Upper lobe of right lung (tissue), 1 donor: Measurements from ENCODE around the gene CYRIA. TPM values are rescaled to one million over a fixed set of nuclear protein-coding genes. Genes with fewer than 3 reads are reported as not detected.

Experiments used
- ATAC-seq: fragments of 200-7000 bp; cut with Tn5 transposase; one replicate; pipeline ENCODE4 v1.9.1; 2020; ENCODE audit warnings: mild to moderate bottlenecking, moderate library complexity
- DNase-seq: peaks from one replicate; pipeline ENCODE4 v3.0.0-alpha.2; 2020
- H3K27ac ChIP-seq: fragments of 200-600 bp; one replicate; pipeline ENCODE4 v1.8.0; 2022
- H3K27me3 ChIP-seq: fragments of 200-600 bp; one replicate; pipeline ENCODE4 v1.8.0; 2022; ENCODE audit warnings: mild to moderate bottlenecking
- H3K36me3 ChIP-seq: fragments of 200-600 bp; one replicate; pipeline ENCODE4 v1.8.0; 2022
- H3K4me1 ChIP-seq: fragments of 200-600 bp; one replicate; pipeline ENCODE4 v1.8.0; 2022
- H3K4me3 ChIP-seq: fragments of 200-600 bp; one replicate; pipeline ENCODE4 v1.8.0; 2022; ENCODE audit warnings: mild to moderate bottlenecking
- H3K9me3 ChIP-seq: fragments of 200-600 bp; one replicate; pipeline ENCODE4 v1.8.0; 2022
- intact Hi-C: fragments of 100-400 bp; cut with DNase I; formaldehyde crosslinking; loops from one replicate; pipeline ENCODE4 v1.11.0; 2022
- total RNA-seq: library from RNA; stranded (reverse); fragmentation: NEBNext Ultra II Directional; extraction: Animal tissue kit (Norgen Biotek cat#: 25700); gene quantifications from one replicate; pipeline ENCODE4 v1.2.1, GENCODE V29; 2021
- TF ChIP-seq, protein P1 (sequence below): fragments of 200-600 bp; IDR thresholded peaks from one replicate; pipeline ENCODE4 v1.8.0; 2022; ENCODE audit warnings: antibody characterized with exemption
- donor health status: DM: no; HTN: yes; CAD: no; lungs with severe emphysema.

The CYRIA gene
- total RNA-seq, 1 donor from 2014 or later, result 24.2 TPM

DNA sequence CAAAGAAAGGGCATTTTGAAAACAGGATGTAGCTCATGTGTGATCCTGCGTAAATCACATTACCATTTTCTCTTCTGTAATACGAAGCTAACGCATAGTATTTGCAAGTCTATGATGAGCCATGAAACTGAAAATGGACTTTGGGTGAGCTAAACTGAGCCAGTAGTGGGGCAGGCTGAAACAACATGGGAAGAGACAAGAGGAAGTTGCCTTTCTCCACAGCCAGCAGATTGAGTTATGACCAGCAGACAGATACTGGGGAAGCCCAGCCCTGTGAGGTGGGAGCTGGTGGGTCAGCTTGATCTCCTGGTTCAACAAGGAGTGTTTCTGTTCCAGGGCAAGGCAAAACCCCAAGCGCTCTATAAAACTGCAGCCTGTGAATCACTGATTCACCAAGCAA lies 11.8 kb downstream of the CYRIA start:
- H3K9me3 ChIP-seq, result no peaks in the 10 kb centered on the region
- H3K36me3 ChIP-seq, result no peaks in the 10 kb centered on the region
- DNase-seq (no peak), ATAC-seq (peak; percentile 46)
- H3K27ac ChIP-seq, result peak overlapping the region; percentile 81
- intact Hi-C loops, result no loop called here
- no peaks in the 10 kb centered on the region for H3K27me3 ChIP-seq
- H3K4me1 ChIP-seq, result peaks cover 86% of the 10 kb centered on the region
- TF ChIP-seq, protein P1, sequence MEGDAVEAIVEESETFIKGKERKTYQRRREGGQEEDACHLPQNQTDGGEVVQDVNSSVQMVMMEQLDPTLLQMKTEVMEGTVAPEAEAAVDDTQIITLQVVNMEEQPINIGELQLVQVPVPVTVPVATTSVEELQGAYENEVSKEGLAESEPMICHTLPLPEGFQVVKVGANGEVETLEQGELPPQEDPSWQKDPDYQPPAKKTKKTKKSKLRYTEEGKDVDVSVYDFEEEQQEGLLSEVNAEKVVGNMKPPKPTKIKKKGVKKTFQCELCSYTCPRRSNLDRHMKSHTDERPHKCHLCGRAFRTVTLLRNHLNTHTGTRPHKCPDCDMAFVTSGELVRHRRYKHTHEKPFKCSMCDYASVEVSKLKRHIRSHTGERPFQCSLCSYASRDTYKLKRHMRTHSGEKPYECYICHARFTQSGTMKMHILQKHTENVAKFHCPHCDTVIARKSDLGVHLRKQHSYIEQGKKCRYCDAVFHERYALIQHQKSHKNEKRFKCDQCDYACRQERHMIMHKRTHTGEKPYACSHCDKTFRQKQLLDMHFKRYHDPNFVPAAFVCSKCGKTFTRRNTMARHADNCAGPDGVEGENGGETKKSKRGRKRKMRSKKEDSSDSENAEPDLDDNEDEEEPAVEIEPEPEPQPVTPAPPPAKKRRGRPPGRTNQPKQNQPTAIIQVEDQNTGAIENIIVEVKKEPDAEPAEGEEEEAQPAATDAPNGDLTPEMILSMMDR, result no peak
- no peak overlapping the region for H3K4me3 ChIP-seq

DNA sequence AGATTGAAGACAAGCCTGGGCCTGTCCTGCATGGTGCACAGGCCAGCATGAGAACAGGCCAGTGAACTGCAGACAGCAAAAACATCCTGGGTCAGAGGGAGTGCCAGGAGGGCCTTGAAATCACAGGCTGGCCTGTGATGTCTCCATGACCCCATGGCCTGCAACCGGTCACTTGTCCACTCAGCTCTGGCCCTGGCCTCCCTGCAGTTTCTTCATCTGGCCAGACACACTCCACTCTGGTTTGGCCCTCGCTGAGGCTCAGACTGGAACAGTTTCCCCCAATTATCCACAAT lies 12.6 kb downstream of the CYRIA start:
- ATAC-seq (peak; percentile 15), DNase-seq (no peak)
- H3K27ac ChIP-seq, result peak overlapping the region; percentile 81
- intact Hi-C loops, result no loop called here
- H3K27me3 ChIP-seq, result no peaks in the 10 kb centered on the region
- H3K9me3 ChIP-seq, result no peaks in the 10 kb centered on the region
- no peaks in the 10 kb centered on the region for H3K36me3 ChIP-seq
- peaks cover 80% of the 10 kb centered on the region for H3K4me1 ChIP-seq
- TF ChIP-seq, protein P1, result no peak
- H3K4me3 ChIP-seq, result no peak overlapping the region

DNA sequence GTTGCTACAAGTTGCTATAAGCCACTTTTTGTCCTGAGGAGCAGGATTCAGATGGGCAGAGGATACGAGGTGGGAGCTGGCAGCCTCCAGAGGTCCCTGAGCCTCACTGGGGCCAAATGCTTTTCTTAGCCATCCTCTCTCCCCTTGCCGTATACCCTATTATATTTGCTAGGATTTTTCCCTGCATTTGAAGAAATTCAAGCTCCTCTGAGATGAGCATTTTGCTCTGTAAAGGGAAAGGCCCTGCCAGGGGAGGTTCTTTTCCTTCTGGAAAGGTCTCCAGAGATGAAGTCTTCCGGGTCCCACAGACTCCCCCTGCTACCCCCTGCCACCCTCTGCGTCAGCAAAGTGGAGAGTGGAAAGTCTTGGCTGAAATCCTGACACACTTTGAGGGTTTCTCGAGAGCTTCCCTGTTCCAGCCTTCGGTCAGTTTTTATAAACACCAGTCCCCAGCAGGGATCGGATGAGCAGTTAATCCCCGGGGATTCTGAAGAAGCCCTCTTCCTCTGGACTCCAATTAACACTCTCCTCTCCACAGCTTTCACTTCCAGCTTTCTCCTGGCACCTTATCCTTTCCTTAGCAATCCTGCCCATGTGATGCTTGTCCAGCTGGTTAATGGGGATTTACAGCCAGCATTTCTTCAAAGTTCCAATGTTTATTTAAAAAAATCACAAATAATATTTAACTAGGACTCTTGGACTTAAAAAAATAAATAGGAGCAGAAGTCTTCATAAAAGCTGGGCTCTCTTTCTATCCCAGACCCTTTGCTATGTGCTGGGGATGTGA lies 13.1 kb downstream of the CYRIA start:
- Histone ChIP-seq H3K4me3 (no peak overlapping the region), H3K36me3 (no peaks in the 10 kb centered on the region), H3K27me3 (no peaks in the 10 kb centered on the region), H3K9me3 (no peaks in the 10 kb centered on the region), H3K27ac (peak overlapping the region; percentile 81), H3K4me1 (peaks cover 75% of the 10 kb centered on the region)
- TF ChIP-seq, protein P1, result no peak
- intact Hi-C loops, result no loop called here
- no peak for DNase-seq
- ATAC-seq, result peak; percentile 41

DNA sequence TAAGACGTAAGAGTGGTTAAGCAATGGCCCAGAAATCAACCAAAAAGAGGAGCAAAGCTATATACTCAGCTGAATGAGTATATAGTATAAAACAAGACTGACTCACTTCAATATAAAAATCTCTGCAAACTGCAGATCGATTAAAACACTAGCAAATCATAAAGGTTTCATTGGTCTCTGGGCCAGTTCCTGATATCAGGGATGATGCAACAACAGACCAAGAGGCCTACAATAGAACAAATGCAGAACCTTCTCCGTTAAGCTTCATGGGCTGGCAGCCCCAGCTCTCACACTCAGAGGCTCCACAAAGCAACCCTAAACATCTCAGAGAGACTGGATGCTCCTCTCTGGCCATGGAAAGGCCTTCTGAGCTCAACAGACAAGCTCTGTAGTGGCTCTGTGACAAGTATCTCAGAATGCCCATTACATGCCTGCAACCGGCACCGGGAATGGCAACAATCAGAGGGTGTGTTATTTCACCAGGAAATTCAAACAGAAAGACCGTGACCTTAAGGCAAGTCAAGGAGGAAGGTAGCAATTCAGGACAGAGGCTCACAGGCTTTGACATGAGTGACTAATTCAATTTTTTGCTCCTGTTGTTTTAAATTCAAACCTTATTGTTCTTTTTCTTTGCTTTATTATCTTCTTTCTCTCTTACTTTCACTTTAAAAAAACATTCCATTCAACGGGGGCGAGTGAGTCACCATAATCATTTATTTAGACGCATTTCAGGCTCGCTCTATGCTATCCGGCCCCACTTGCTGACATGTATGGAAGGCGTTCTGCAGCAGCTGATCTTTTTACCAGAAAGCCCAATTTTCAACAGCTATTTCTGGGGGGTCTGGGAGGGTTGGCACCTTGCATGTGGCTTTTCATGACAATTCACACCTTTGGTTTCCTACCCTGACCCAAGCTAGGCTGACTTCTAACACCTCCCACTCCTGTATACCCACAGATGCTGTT lies 15.1 kb downstream of the CYRIA start:
- intact Hi-C loops, result no loop called here
- ATAC-seq, result peak; percentile 59
- Histone ChIP-seq H3K36me3 (no peaks in the 10 kb centered on the region), H3K27me3 (no peaks in the 10 kb centered on the region), H3K4me3 (peak overlapping the region; percentile 30), H3K9me3 (no peaks in the 10 kb centered on the region), H3K4me1 (peaks cover 61% of the 10 kb centered on the region), H3K27ac (peak overlapping the region; percentile 81)
- TF ChIP-seq, protein P1, result no peak
- no peak for DNase-seq

DNA sequence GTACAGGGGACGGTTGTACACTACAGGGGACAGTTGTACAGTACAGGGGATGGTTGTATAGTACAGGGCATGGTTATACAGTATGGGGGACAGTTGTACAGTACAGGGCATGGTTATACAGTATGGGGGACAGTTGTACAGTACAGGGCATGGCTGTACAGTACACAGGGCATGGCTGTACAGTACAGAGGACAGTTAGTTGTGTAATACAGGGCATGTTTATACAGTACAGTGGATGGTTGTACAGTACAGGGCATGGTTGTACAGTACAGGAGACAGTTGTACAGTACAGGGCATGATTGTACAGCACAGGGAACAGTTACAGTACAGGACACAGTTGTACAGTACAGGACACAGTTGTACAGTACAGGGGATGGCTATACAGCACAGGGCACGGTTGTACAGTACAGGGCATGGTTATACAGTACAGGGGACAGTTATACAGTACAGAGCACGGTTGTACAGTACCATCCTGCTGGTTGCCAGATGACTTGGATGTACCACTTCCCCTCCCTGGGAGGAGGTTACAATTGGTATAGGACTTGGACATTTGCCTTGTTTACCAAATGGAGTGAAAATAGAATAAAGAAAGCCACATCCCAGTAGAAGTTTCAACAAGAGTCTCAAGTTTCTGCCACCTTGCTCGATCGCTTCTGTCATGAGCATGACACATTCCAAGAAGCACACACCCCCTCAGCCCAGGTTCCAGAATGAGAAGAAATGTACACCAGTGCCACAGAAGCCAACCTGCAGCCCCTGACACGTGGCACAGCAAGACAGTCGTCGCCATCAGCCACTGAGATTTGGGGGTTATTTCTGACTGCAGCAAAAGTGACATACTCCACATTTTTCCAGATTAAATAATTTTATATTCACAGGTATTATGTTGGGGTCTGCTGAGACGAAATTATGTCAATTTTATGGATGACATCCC lies 16.0 kb downstream of the CYRIA start:
- DNase-seq, result no peak
- peak; percentile 5 for ATAC-seq
- Histone ChIP-seq H3K9me3 (no peaks in the 10 kb centered on the region), H3K4me1 (peaks cover 53% of the 10 kb centered on the region), H3K27me3 (no peaks in the 10 kb centered on the region), H3K27ac (peak overlapping the region; percentile 81), H3K4me3 (no peak overlapping the region), H3K36me3 (no peaks in the 10 kb centered on the region)
- TF ChIP-seq, protein P1, result no peak
- intact Hi-C loops, result no loop called here
